Neural progenitor cell (in vitro differentiated cells): ENCODE data around the gene EPHA1. TPM values are rescaled to one million over a fixed set of nuclear protein-coding genes. Genes with fewer than 3 reads are reported as not detected.
A peak's percentile ranks its signal among the peaks of the same experiment; 100 is the strongest.

ENCODE experiments used
- DNase-seq: peaks from one replicate; pipeline ENCODE4 v3.0.0-alpha.2; 2016; ENCODE audit warnings: low spot score
- H2AFZ ChIP-seq: fragments of 200-600 bp; sonication (generic); replicated peaks from 2 replicates; pipeline ENCODE4 v1.6.1; 2016; ENCODE audit warnings: antibody characterized with exemption
- H3F3A ChIP-seq: fragments of 200-600 bp; sonication (generic); 2 replicates; pipeline ENCODE4 v1.6.1; 2016; ENCODE audit warnings: antibody characterized with exemption, low read depth
- H3K27ac ChIP-seq: fragments of 200-600 bp; sonication (generic); 2 replicates; pipeline ENCODE4 v1.5.1; 2016; ENCODE audit warnings: mild to moderate bottlenecking
- H3K27me3 ChIP-seq: fragments of 200-600 bp; sonication (generic); 2 replicates; pipeline ENCODE4 v1.6.1; 2016; ENCODE audit warnings: mild to moderate bottlenecking, moderate library complexity
- H3K36me3 ChIP-seq: fragments of 200-600 bp; sonication (generic); 2 replicates; pipeline ENCODE4 v1.5.1; 2016
- H3K4me1 ChIP-seq: fragments of 200-600 bp; sonication (generic); 2 replicates; pipeline ENCODE4 v1.6.1; 2016; ENCODE audit warnings: mixed run types
- H3K4me2 ChIP-seq: fragments of 200-600 bp; sonication (generic); 2 replicates; pipeline ENCODE4 v1.6.1; 2016
- H3K4me3 ChIP-seq: fragments of 200-600 bp; sonication (generic); 2 replicates; pipeline ENCODE4 v1.5.1; 2016
- H3K79me2 ChIP-seq: fragments of 200-600 bp; sonication (generic); 2 replicates; pipeline ENCODE4 v1.6.1; 2016; ENCODE audit warnings: low read depth
- H3K9ac ChIP-seq: fragments of 200-600 bp; sonication (generic); 2 replicates; pipeline ENCODE4 v1.6.1; 2016
- H3K9me3 ChIP-seq: fragments of 200-600 bp; sonication (generic); 2 replicates; pipeline ENCODE4 v1.5.1; 2016; ENCODE audit warnings: low read depth
- H4K20me1 ChIP-seq: fragments of 200-600 bp; sonication (generic); 2 replicates; pipeline ENCODE4 v1.6.1; 2016; ENCODE audit warnings: low read depth
- H3K27ac Mint-ChIP-seq: 3 replicates; pipeline ENCODE4 v1.8.0; 2021; ENCODE audit warnings: mixed read lengths
- H3K27me3 Mint-ChIP-seq: 2 replicates; pipeline ENCODE4 v1.8.0; 2022; ENCODE audit warnings: low read depth, mild to moderate bottlenecking, inconsistent platforms, moderate library complexity, mixed read lengths; ENCODE audit not compliant: insufficient read depth
- H3K36me3 Mint-ChIP-seq: 3 replicates; pipeline ENCODE4 v1.8.0; 2021; ENCODE audit warnings: mixed read lengths
- H3K4me1 Mint-ChIP-seq: 3 replicates; pipeline ENCODE4 v1.8.0; 2021; ENCODE audit warnings: mixed read lengths
- H3K4me3 Mint-ChIP-seq: 3 replicates; pipeline ENCODE4 v1.8.0; 2021; ENCODE audit warnings: mild to moderate bottlenecking, moderate library complexity, mixed read lengths
- H3K9me3 Mint-ChIP-seq: 3 replicates; pipeline ENCODE4 v1.8.0; 2020; ENCODE audit warnings: mixed read lengths
- CTCF ChIP-seq: fragments of 200-600 bp; sonication (generic); IDR thresholded peaks from 2 replicates; pipeline ENCODE4 v1.5.1; 2017; ENCODE audit warnings: antibody characterized with exemption, mild to moderate bottlenecking
- EZH2 ChIP-seq: fragments of 200-600 bp; sonication (generic); IDR thresholded peaks from 2 replicates; pipeline ENCODE4 v1.6.1; 2017; ENCODE audit warnings: antibody characterized with exemption, mild to moderate bottlenecking, moderate library complexity
- EZH2phosphoT487 ChIP-seq: fragments of 200-600 bp; sonication (generic); IDR thresholded peaks from 2 replicates; pipeline ENCODE4 v1.6.1; 2017; ENCODE audit warnings: antibody characterized with exemption
- total RNA-seq: library from RNA; depleted of rRNA; stranded (reverse); fragments of >200 nt; gene quantifications from 2 replicates; pipeline ENCODE4 v1.2.3, GENCODE V29; 2015; ENCODE audit warnings: low replicate concordance

The EPHA1 gene
- total RNA-seq, 1 donor from 2014 or later: 4.1 TPM

- Histone ChIP-seq H2AFZ (no peak overlapping the region), H4K20me1 (peaks cover 45% of the 10 kb centered on the region), H3K9ac (peak overlapping the region; percentile 87), H3F3A (peaks cover 14% of the 10 kb centered on the region), H3K27ac (no peak overlapping the region), H3K4me1 (peaks cover 20% of the 10 kb centered on the region), H3K4me2 (peak overlapping the region; percentile 95), H3K9me3 (no peaks in the 10 kb centered on the region), H3K36me3 (no peaks in the 10 kb centered on the region), H3K79me2 (peaks cover 45% of the 10 kb centered on the region), H3K27me3 (no peaks in the 10 kb centered on the region), H3K4me3 (peak overlapping the region; percentile 88)
- H3K36me3 Mint-ChIP-seq: no peaks in the 10 kb centered on the region
- H3K27me3 Mint-ChIP-seq: peaks cover 9% of the 10 kb centered on the region
- no peak overlapping the region for H3K27ac Mint-ChIP-seq
- peaks cover 23% of the 10 kb centered on the region for H3K4me1 Mint-ChIP-seq
- no peak for DNase-seq
- TF ChIP-seq EZH2phosphoT487 (no peak), CTCF (no peak), EZH2 (no peak)
- peak overlapping the region; percentile 83 for H3K4me3 Mint-ChIP-seq
- H3K9me3 Mint-ChIP-seq: peaks cover 2% of the 10 kb centered on the region
These were observed 26.4 kb downstream of the EPHA1 start for GRCh38 chr7:143382126-143382790.

GRCh38 chr7:143381427-143382125 is 27.1 kb downstream of the EPHA1 start:
- TF ChIP-seq CTCF (no peak), EZH2phosphoT487 (no peak), EZH2 (no peak)
- peaks cover 23% of the 10 kb centered on the region for H3K4me1 Mint-ChIP-seq
- Histone ChIP-seq H3K9ac (peak overlapping the region; percentile 87), H3K27me3 (no peaks in the 10 kb centered on the region), H3K4me2 (peak overlapping the region; percentile 95), H3K27ac (peak overlapping the region; percentile 87), H3F3A (peaks cover 14% of the 10 kb centered on the region), H3K79me2 (peaks cover 45% of the 10 kb centered on the region), H2AFZ (no peak overlapping the region), H3K4me1 (peaks cover 20% of the 10 kb centered on the region), H4K20me1 (peaks cover 41% of the 10 kb centered on the region), H3K4me3 (peak overlapping the region; percentile 88), H3K9me3 (no peaks in the 10 kb centered on the region), H3K36me3 (no peaks in the 10 kb centered on the region)
- no peak overlapping the region for H3K27ac Mint-ChIP-seq
- peaks cover 9% of the 10 kb centered on the region for H3K27me3 Mint-ChIP-seq
- peaks cover 2% of the 10 kb centered on the region for H3K9me3 Mint-ChIP-seq
- no peaks in the 10 kb centered on the region for H3K36me3 Mint-ChIP-seq
- peak; percentile 45 for DNase-seq
- peak overlapping the region; percentile 83 for H3K4me3 Mint-ChIP-seq

- Histone ChIP-seq H3K4me2 (peak within 1 kb of the TSS; percentile 95), H3K4me1 (peaks cover 20% of the 10 kb centered on the region), H3K27me3 (no peaks in the 10 kb centered on the region), H3K4me3 (peak within 1 kb of the TSS; percentile 88), H3K9ac (peak within 1 kb of the TSS; percentile 87), H2AFZ (peak within 1 kb of the TSS; percentile 48), H3F3A (peaks cover 14% of the 10 kb centered on the region), H3K79me2 (peaks cover 44% of the 10 kb centered on the region), H3K27ac (peak within 1 kb of the TSS; percentile 87), H4K20me1 (peaks cover 35% of the 10 kb centered on the region), H3K9me3 (no peaks in the 10 kb centered on the region), H3K36me3 (no peaks in the 10 kb centered on the region)
- Mint-ChIP-seq H3K4me1 (peaks cover 23% of the 10 kb centered on the region), H3K27me3 (peaks cover 9% of the 10 kb centered on the region), H3K9me3 (peaks cover 2% of the 10 kb centered on the region), H3K4me3 (peak within 1 kb of the TSS; percentile 86), H3K36me3 (no peaks in the 10 kb centered on the region), H3K27ac (peak within 1 kb of the TSS; percentile 36)
- peak; percentile 95 for DNase-seq
- TF ChIP-seq EZH2phosphoT487: no peak
- no peak for TF ChIP-seq CTCF
- no peak for TF ChIP-seq EZH2
These were observed 27.8 kb downstream of the EPHA1 start, which contains the start of gene ZYX for GRCh38 chr7:143380646-143381426. Gene ZYX, plus strand, starts transcription at chr7:143381345. Its CDS starts 227 bp downstream, at chr7:143381572.
